Nephron (organoid): Measurements from ENCODE around the gene RUSF1.
A peak's percentile ranks its signal among the peaks of the same experiment; 100 is the strongest.

ENCODE experiments used
- H3K27ac Mint-ChIP-seq, 3 experiments: 2 replicates each; pipeline ENCODE4 v1.8.0; 2020; ENCODE audit warnings: mixed read lengths in 3 of 3, mild to moderate bottlenecking in 2 of 3, moderate library complexity in 1 of 3
- H3K27me3 Mint-ChIP-seq: 2 replicates; pipeline ENCODE4 v1.8.0; 2021; ENCODE audit warnings: low read depth, mild to moderate bottlenecking, moderate library complexity, mixed read lengths
- H3K36me3 Mint-ChIP-seq: 2 replicates; pipeline ENCODE4 v1.8.0; 2020; ENCODE audit warnings: low read depth, mixed read lengths
- H3K4me1 Mint-ChIP-seq: 2 replicates; pipeline ENCODE4 v1.8.0; 2020; ENCODE audit warnings: mixed read lengths
- H3K4me3 Mint-ChIP-seq, 3 experiments: 2 replicates each; pipeline ENCODE4 v1.8.0; 2020; ENCODE audit warnings: mild to moderate bottlenecking in 3 of 3, mixed read lengths in 3 of 3, moderate library complexity in 2 of 3
- H3K9me3 Mint-ChIP-seq: 2 replicates; pipeline ENCODE4 v1.8.0; 2020; ENCODE audit warnings: mixed read lengths
- CTCF ChIP-seq, 3 experiments: fragments of 200-600 bp; sonication (generic); IDR thresholded peaks; one replicate each; pipeline ENCODE4 v1.5.0; 2021; ENCODE audit warnings: antibody characterized with exemption in 3 of 3; ENCODE audit not compliant: unreplicated experiment in 3 of 3

RUSF1 gene

DNA sequence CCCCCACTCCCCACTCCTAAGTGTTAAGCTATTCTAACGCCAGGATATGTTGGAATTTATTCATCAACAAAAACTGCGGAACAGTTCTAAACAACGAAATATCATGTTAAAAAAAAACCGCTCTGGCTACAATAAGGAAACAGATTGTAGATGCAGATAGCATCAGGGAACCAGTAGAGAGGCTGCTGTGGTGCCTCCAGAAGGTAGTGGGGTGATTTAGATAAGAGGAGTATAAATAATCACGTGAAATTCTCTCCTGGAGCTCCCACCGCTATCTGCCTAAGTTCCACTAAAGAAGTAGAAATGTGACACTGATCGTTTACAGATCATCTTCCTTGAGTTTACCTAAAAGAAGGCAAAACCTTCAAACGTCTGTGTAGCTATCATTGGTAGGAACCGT is 27.5 kb upstream of the RUSF1 start:
- H3K4me1 Mint-ChIP-seq = no peaks in the 10 kb centered on the region
- H3K9me3 Mint-ChIP-seq = peaks cover 11% of the 10 kb centered on the region
- no peak overlapping the region for H3K27ac Mint-ChIP-seq
- no peak overlapping the region for H3K4me3 Mint-ChIP-seq
- no peaks in the 10 kb centered on the region for H3K36me3 Mint-ChIP-seq
- TF ChIP-seq CTCF (IDR thresholded peaks at IDR 0.05; ENCODE audit: unreplicated experiment in 3 of 3) = no peak
- peaks cover 16% of the 10 kb centered on the region for H3K27me3 Mint-ChIP-seq

GRCh38 chr16:31532896-31533295 is 24.7 kb upstream of the RUSF1 start:
- no peak for TF ChIP-seq CTCF (IDR thresholded peaks at IDR 0.05; ENCODE audit: unreplicated experiment in 3 of 3)
- H3K27ac Mint-ChIP-seq = no peak overlapping the region
- no peaks in the 10 kb centered on the region for H3K9me3 Mint-ChIP-seq
- no peak overlapping the region for H3K4me3 Mint-ChIP-seq
- H3K4me1 Mint-ChIP-seq = peaks cover 14% of the 10 kb centered on the region
- no peaks in the 10 kb centered on the region for H3K36me3 Mint-ChIP-seq
- H3K27me3 Mint-ChIP-seq = peaks cover 6% of the 10 kb centered on the region

- H3K27me3 Mint-ChIP-seq = peaks cover 6% of the 10 kb centered on the region
- no peak for TF ChIP-seq CTCF (IDR thresholded peaks at IDR 0.05; ENCODE audit: unreplicated experiment in 3 of 3)
- H3K4me1 Mint-ChIP-seq = peaks cover 14% of the 10 kb centered on the region
- no peaks in the 10 kb centered on the region for H3K36me3 Mint-ChIP-seq
- H3K4me3 Mint-ChIP-seq = no peak overlapping the region
- no peak overlapping the region for H3K27ac Mint-ChIP-seq
- H3K9me3 Mint-ChIP-seq = no peaks in the 10 kb centered on the region
Observed at GRCh38 chr16:31532120-31532519, 23.9 kb upstream of the RUSF1 start.

DNA sequence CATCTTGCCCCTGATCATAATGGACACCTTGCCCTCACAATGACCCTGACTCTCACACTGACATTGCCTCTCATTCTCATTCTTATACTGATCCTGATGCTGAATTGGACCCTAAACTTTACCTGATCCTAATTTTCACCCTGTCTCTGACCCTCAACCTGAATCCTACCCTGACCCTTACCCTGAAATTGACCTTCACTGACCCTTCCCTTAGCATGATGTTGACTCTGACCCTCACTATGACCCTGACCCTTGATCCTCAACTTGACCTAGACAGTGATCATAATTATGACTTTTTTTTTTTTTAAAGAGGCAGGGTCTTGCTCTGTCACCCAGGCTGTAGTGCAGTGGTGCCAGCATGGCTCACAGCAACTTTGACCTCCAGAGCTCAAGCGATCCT is 22.9 kb upstream of the RUSF1 start:
- Mint-ChIP-seq H3K27ac (no peak overlapping the region), H3K27me3 (peaks cover 6% of the 10 kb centered on the region), H3K4me1 (peaks cover 14% of the 10 kb centered on the region), H3K36me3 (no peaks in the 10 kb centered on the region), H3K4me3 (no peak overlapping the region), H3K9me3 (no peaks in the 10 kb centered on the region)
- TF ChIP-seq CTCF (IDR thresholded peaks at IDR 0.05; ENCODE audit: unreplicated experiment in 3 of 3) = no peak

- peaks cover 7% of the 10 kb centered on the region for H3K27me3 Mint-ChIP-seq
- H3K4me1 Mint-ChIP-seq = peaks cover 14% of the 10 kb centered on the region
- H3K27ac Mint-ChIP-seq = peak overlapping the region in 1 of 3 experiments; percentile 97
- no peak for TF ChIP-seq CTCF (IDR thresholded peaks at IDR 0.05; ENCODE audit: unreplicated experiment in 3 of 3)
- peak overlapping the region in 2 of 3 experiments; percentile 43 to 83 for H3K4me3 Mint-ChIP-seq
- H3K36me3 Mint-ChIP-seq = no peaks in the 10 kb centered on the region
- H3K9me3 Mint-ChIP-seq = no peaks in the 10 kb centered on the region
Observed at GRCh38 chr16:31530405-31530804, 22.2 kb upstream of the RUSF1 start.

- Mint-ChIP-seq H3K36me3 (no peaks in the 10 kb centered on the region), H3K9me3 (no peaks in the 10 kb centered on the region), H3K27ac (peak overlapping the region in 2 of 3 experiments; percentile 52 to 97), H3K4me1 (peaks cover 14% of the 10 kb centered on the region), H3K27me3 (peaks cover 10% of the 10 kb centered on the region), H3K4me3 (peak overlapping the region; percentile 66 to 83 (median 73))
- TF ChIP-seq CTCF (IDR thresholded peaks at IDR 0.05; ENCODE audit: unreplicated experiment in 3 of 3) = no peak
Observed at GRCh38 chr16:31529937-31530312, 21.7 kb upstream of the RUSF1 start.
